Measurements from ENCODE around the gene POLR3E. TPM values are rescaled to one million over a fixed set of nuclear protein-coding genes. Genes with fewer than 3 reads are reported as not detected.

The POLR3E gene
- total RNA-seq, 1 experiment from 2014 or later: 65.0 TPM

DNA sequence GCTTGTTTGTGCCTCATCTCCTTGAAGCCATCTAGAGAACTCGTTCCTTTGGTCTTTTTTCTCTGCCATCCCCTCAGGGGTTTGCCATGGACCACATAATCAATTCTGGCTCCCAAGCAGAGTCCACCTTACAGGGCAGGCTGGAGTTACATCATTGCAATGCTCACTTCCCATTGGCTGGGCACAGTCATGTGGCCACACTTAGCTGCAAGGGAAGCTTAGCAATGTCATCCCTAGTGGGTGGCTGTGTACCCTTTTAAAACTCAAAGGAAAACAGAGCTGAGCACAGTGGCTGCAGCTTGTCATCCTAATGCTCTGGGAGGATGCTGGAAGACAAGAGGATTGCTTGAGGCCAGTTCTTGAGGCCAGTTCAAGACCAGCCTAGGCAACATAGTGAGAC, 41.9 kb upstream of the POLR3E start:
- peaks cover 18 to 51% of the 10 kb centered on the region in 2 experiments for H3K36me3 ChIP-seq (ENCODE audit: control insufficient read depth in 1 of 2, insufficient read depth in 2 of 2, low read length in 2 of 2)
- no peak overlapping the region for H3K4me3 ChIP-seq (replicated peaks in 1 of 2; ENCODE audit: low read depth in 1 of 2, low read length in 2 of 2)
- H4K20me1 ChIP-seq (ENCODE audit: insufficient read depth): no peaks in the 10 kb centered on the region
- ChIA-PET CTCF (no interaction called here), RAD21 (ENCODE audit: low non-redundant PET in 1 of 2, low total read pairs in 2 of 2, uncharacterized antibody in 2 of 2, unreplicated experiment in 2 of 2) (no interaction called here), POLR2A (no interaction called here)
- H3K79me2 ChIP-seq (ENCODE audit: insufficient read depth, low read length): no peaks in the 10 kb centered on the region
- no peak overlapping the region for H3K27ac ChIP-seq (ENCODE audit: low read depth, low read length)
- intact Hi-C loops (cut with micrococcal nuclease): no loop called here
- no peaks in the 10 kb centered on the region for H3K27me3 ChIP-seq (ENCODE audit: insufficient read depth, low read length)
- no peak for TF ChIP-seq EZH2phosphoT487 (IDR thresholded peaks at IDR 0.05; ENCODE audit: borderline replicate concordance)
- peak; percentile 32; the same call in 1 of the 2 replicates for TF ChIP-seq CBX3 (IDR thresholded peaks at IDR 0.05; ENCODE audit: low read depth)
- no peaks in the 10 kb centered on the region for H3K9me2 ChIP-seq (ENCODE audit: insufficient read depth)
- DNase-seq (ENCODE audit: low read depth, low spot score): no peak
- H3K9me3 ChIP-seq (ENCODE audit: control insufficient read depth in 1 of 2, insufficient read depth in 1 of 2, low read depth in 1 of 2, low read length in 2 of 2): peaks cover 5% of the 10 kb centered on the region in 2 experiments; a peak in 1 of 4 replicates
- H2AFZ ChIP-seq (ENCODE audit: low read depth, low read length, poor library complexity, severe bottlenecking): no peak overlapping the region
- BruUV-seq (replicated peaks): no TSS peak
- H3K9ac ChIP-seq (ENCODE audit: low read length): no peak overlapping the region
- no peak overlapping the region for H3K4me2 ChIP-seq (ENCODE audit: low read length)
- H3K4me1 ChIP-seq (ENCODE audit: control insufficient read depth in 1 of 2, insufficient read depth in 2 of 2, low read length in 2 of 2): no peaks in the 10 kb centered on the region
- ATAC-seq: no peak

DNA sequence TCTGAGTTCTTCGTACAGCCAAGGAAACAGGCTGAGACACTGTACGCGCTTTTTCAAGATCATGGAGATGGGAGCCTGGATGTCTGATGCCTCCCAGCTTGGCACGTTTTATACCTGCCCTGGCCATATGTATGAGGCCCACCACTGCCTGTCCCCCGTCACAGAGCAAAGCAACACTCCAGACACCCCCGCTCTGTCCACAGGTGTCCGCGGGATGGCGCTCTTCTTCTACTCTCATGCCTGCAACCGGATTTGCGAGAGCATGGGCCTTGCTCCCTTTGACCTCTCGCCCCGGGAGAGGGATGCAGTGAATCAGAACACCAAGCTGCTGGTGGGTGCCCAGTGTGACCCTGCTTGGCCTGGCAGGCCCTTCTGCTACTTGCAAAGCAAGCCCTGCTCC, 39.8 kb upstream of the POLR3E start:
- no TSS peak for BruUV-seq (replicated peaks)
- Histone ChIP-seq H3K79me2 (ENCODE audit: insufficient read depth, low read length) (no peaks in the 10 kb centered on the region), H4K20me1 (ENCODE audit: insufficient read depth) (no peaks in the 10 kb centered on the region), H3K9me3 (ENCODE audit: control insufficient read depth in 1 of 2, insufficient read depth in 1 of 2, low read depth in 1 of 2, low read length in 2 of 2) (peaks cover 5% of the 10 kb centered on the region in 2 experiments; a peak in 1 of 4 replicates), H3K36me3 (ENCODE audit: control insufficient read depth in 1 of 2, insufficient read depth in 2 of 2, low read length in 2 of 2) (peaks cover 23 to 52% of the 10 kb centered on the region in 2 experiments), H3K9ac (ENCODE audit: low read length) (no peak overlapping the region), H3K4me2 (ENCODE audit: low read length) (no peak overlapping the region), H3K27me3 (ENCODE audit: insufficient read depth, low read length) (no peaks in the 10 kb centered on the region), H3K4me3 (replicated peaks in 1 of 2; ENCODE audit: low read depth in 1 of 2, low read length in 2 of 2) (no peak overlapping the region), H3K4me1 (ENCODE audit: control insufficient read depth in 1 of 2, insufficient read depth in 2 of 2, low read length in 2 of 2) (no peaks in the 10 kb centered on the region), H3K27ac (ENCODE audit: low read depth, low read length) (no peak overlapping the region), H3K9me2 (ENCODE audit: insufficient read depth) (no peaks in the 10 kb centered on the region), H2AFZ (ENCODE audit: low read depth, low read length, poor library complexity, severe bottlenecking) (no peak overlapping the region)
- RAD21 ChIA-PET (ENCODE audit: low non-redundant PET in 1 of 2, low total read pairs in 2 of 2, uncharacterized antibody in 2 of 2, unreplicated experiment in 2 of 2): no interaction called here
- ATAC-seq: no peak
- no peak for DNase-seq (ENCODE audit: low read depth, low spot score)
- POLR2A ChIA-PET: no interaction called here
- TF ChIP-seq ELF1 (IDR thresholded peaks at IDR 0.05; ENCODE audit: borderline replicate concordance, low read depth): no peak
- intact Hi-C loops (cut with micrococcal nuclease): no loop called here
- CTCF ChIA-PET: no interaction called here

DNA sequence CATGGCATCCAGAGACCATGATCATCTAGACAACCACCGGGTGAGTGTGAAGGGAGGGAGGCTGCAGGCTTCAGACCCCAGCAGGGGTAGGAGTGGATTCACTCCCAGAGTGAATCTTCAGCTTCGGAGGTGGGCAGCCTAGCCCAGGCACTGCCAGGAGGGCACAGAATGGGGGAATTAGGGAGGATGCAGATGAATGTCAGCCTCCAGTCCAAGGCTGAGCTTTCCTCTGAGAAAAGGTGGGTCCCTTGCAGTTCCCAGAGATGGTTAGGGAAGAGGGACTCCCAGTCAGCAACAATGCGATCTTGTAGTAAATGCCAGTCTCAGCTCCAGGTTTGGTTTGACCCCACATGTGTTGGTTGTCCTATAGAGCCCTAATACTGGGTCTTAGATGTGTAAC, 36.7 kb upstream of the POLR3E start:
- no TSS peak for BruUV-seq (replicated peaks)
- ATAC-seq: no peak
- intact Hi-C loops (cut with micrococcal nuclease): no loop called here
- Histone ChIP-seq H3K4me1 (ENCODE audit: control insufficient read depth in 1 of 2, insufficient read depth in 2 of 2, low read length in 2 of 2) (no peaks in the 10 kb centered on the region), H3K4me3 (replicated peaks in 1 of 2; ENCODE audit: low read depth in 1 of 2, low read length in 2 of 2) (no peak overlapping the region), H3K9me2 (ENCODE audit: insufficient read depth) (no peaks in the 10 kb centered on the region), H3K36me3 (ENCODE audit: control insufficient read depth in 1 of 2, insufficient read depth in 2 of 2, low read length in 2 of 2) (peaks cover 23 to 34% of the 10 kb centered on the region in 2 experiments), H3K9me3 (ENCODE audit: control insufficient read depth in 1 of 2, insufficient read depth in 1 of 2, low read depth in 1 of 2, low read length in 2 of 2) (no peaks in the 10 kb centered on the region; a peak in 1 of 4 replicates), H4K20me1 (ENCODE audit: insufficient read depth) (no peaks in the 10 kb centered on the region), H3K9ac (ENCODE audit: low read length) (no peak overlapping the region), H2AFZ (ENCODE audit: low read depth, low read length, poor library complexity, severe bottlenecking) (no peak overlapping the region), H3K4me2 (ENCODE audit: low read length) (no peak overlapping the region), H3K79me2 (ENCODE audit: insufficient read depth, low read length) (no peaks in the 10 kb centered on the region), H3K27ac (ENCODE audit: low read depth, low read length) (no peak overlapping the region), H3K27me3 (ENCODE audit: insufficient read depth, low read length) (no peaks in the 10 kb centered on the region)
- ChIA-PET POLR2A (no interaction called here), RAD21 (ENCODE audit: low non-redundant PET in 1 of 2, low total read pairs in 2 of 2, uncharacterized antibody in 2 of 2, unreplicated experiment in 2 of 2) (no interaction called here), CTCF (no interaction called here)
- no peak for DNase-seq (ENCODE audit: low read depth, low spot score)
- TF ChIP-seq, protein P1, sequence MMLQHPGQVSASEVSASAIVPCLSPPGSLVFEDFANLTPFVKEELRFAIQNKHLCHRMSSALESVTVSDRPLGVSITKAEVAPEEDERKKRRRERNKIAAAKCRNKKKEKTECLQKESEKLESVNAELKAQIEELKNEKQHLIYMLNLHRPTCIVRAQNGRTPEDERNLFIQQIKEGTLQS (IDR thresholded peaks at IDR 0.05): no peak
- TF ChIP-seq ZNF274 (IDR thresholded peaks at IDR 0.05; ENCODE audit: low read depth, low read length) (no peak), POLR2AphosphoS5 (IDR thresholded peaks at IDR 0.05; ENCODE audit: low read depth, low read length) (no peak), SIN3A (IDR thresholded peaks at IDR 0.05; ENCODE audit: low read depth) (no peak), EGR1 (IDR thresholded peaks at IDR 0.05; ENCODE audit: low read depth) (no peak), ELF1 (IDR thresholded peaks at IDR 0.05; ENCODE audit: borderline replicate concordance, low read depth) (no peak)
- TF ChIP-seq, protein P2, sequence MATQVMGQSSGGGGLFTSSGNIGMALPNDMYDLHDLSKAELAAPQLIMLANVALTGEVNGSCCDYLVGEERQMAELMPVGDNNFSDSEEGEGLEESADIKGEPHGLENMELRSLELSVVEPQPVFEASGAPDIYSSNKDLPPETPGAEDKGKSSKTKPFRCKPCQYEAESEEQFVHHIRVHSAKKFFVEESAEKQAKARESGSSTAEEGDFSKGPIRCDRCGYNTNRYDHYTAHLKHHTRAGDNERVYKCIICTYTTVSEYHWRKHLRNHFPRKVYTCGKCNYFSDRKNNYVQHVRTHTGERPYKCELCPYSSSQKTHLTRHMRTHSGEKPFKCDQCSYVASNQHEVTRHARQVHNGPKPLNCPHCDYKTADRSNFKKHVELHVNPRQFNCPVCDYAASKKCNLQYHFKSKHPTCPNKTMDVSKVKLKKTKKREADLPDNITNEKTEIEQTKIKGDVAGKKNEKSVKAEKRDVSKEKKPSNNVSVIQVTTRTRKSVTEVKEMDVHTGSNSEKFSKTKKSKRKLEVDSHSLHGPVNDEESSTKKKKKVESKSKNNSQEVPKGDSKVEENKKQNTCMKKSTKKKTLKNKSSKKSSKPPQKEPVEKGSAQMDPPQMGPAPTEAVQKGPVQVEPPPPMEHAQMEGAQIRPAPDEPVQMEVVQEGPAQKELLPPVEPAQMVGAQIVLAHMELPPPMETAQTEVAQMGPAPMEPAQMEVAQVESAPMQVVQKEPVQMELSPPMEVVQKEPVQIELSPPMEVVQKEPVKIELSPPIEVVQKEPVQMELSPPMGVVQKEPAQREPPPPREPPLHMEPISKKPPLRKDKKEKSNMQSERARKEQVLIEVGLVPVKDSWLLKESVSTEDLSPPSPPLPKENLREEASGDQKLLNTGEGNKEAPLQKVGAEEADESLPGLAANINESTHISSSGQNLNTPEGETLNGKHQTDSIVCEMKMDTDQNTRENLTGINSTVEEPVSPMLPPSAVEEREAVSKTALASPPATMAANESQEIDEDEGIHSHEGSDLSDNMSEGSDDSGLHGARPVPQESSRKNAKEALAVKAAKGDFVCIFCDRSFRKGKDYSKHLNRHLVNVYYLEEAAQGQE (IDR thresholded peaks at IDR 0.05; ENCODE audit: low read depth): no peak
